Activated CD4-positive, alpha-beta T cell treated with anti-CD3 and anti-CD28 coated beads, Interleukin-2, amount 10 ng/mL, durations not matched to agents 24 days and 14 days (primary cell): ENCODE measurements around the gene OR10H1. TPM values are rescaled to one million over a fixed set of nuclear protein-coding genes. Genes with fewer than 3 reads are reported as not detected.
"Not testable (repeated sequence)": the region's sequence is repeated elsewhere in the genome, so short reads cannot be mapped to it uniquely, and the experiment has no call there.

ENCODE experiments used
- DNase-seq: peaks from one replicate; pipeline ENCODE4 v3.0.0; 2022
- H3K27ac Mint-ChIP-seq: one replicate; pipeline ENCODE4 v1.8.0; 2022; ENCODE audit warnings: mild to moderate bottlenecking, mixed read lengths
- H3K27me3 Mint-ChIP-seq: one replicate; pipeline ENCODE4 v1.8.0; 2022; ENCODE audit warnings: mixed read lengths
- H3K36me3 Mint-ChIP-seq: one replicate; pipeline ENCODE4 v1.8.0; 2022; ENCODE audit warnings: low read depth, mild to moderate bottlenecking, mixed read lengths
- H3K4me1 Mint-ChIP-seq: one replicate; pipeline ENCODE4 v1.8.0; 2021; ENCODE audit warnings: mixed read lengths
- H3K4me3 Mint-ChIP-seq: one replicate; pipeline ENCODE4 v1.8.0; 2022; ENCODE audit warnings: mild to moderate bottlenecking, moderate library complexity, mixed read lengths
- H3K9me3 Mint-ChIP-seq: one replicate; pipeline ENCODE4 v1.8.0; 2021; ENCODE audit warnings: mixed read lengths
- intact Hi-C: fragments of 100-400 bp; cut with micrococcal nuclease; formaldehyde crosslinking; loops from one replicate; pipeline ENCODE4 v1.15.1; 2023
- total RNA-seq: library from RNA; stranded (reverse); gene quantifications from 2 replicates; pipeline ENCODE4 v1.2.3, GENCODE V29; 2022

OR10H1 gene, protein sequence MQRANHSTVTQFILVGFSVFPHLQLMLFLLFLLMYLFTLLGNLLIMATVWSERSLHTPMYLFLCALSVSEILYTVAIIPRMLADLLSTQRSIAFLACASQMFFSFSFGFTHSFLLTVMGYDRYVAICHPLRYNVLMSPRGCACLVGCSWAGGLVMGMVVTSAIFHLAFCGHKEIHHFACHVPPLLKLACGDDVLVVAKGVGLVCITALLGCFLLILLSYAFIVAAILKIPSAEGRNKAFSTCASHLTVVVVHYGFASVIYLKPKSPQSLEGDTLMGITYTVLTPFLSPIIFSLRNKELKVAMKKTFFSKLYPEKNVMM
- 0.05 TPM in 1 of 2 replicates, not detected in the other for total RNA-seq

DNA sequence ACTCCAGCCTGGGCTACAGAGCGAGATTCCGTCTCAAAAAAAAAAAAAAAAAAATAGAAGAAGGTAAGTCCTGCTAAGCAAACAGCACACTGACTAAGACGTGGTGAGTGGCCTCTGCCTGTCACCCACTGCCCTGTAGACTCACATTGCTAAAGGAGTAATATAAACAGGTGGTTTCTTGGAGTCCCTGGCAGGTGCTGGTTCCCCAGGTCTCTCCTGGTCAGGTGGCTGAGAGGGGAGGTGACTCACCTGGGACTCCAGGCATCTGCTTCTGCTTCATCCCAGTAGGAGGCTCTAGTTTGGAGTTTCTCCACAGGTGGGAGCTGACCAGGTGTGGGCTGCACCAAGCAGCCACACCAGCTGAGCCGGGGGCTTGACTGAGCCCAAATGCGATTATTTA, at the start of gene OR10H1:
TSS of gene OR10H1 (minus strand) at position 359 of the 400 bp plus-strand sequence. CDS start 7,627 bp downstream, outside the sequence.
- Mint-ChIP-seq H3K27ac (no peak within 1 kb of the TSS), H3K4me3 (no peak within 1 kb of the TSS), H3K36me3 (no peaks in the 10 kb centered on the region), H3K9me3 (no peaks in the 10 kb centered on the region), H3K4me1 (no peaks in the 10 kb centered on the region), H3K27me3 (peaks cover 26% of the 10 kb centered on the region)
- DNase-seq = no peak
- intact Hi-C loops = no loop called here

DNA sequence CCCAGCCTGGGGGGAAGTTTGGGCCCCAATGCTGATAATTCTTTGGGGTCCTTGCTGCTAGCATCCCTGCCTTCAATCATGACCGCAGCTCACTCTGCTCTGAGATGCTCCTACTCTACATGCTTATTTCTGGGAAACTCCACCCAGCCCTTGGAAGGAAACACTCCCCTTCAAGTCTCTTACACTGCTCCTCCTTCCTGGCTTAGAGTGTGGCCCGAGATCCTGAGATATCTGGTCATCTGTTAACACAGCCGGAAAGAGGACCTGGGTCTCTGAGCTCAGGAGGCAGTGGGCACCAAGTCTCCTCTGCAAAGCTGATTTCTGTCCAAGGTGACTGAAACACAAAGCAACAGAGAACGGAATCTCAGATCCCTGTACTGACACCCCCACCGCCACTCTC, 49.4 kb upstream of the OR10H1 start:
- DNase-seq = no peak
- Mint-ChIP-seq H3K27ac (no peak overlapping the region), H3K36me3 (no peaks in the 10 kb centered on the region), H3K4me1 (peaks cover 2% of the 10 kb centered on the region), H3K4me3 (no peak overlapping the region), H3K27me3 (peaks cover 7% of the 10 kb centered on the region), H3K9me3 (no peaks in the 10 kb centered on the region)
- intact Hi-C loops = no loop called here

DNA sequence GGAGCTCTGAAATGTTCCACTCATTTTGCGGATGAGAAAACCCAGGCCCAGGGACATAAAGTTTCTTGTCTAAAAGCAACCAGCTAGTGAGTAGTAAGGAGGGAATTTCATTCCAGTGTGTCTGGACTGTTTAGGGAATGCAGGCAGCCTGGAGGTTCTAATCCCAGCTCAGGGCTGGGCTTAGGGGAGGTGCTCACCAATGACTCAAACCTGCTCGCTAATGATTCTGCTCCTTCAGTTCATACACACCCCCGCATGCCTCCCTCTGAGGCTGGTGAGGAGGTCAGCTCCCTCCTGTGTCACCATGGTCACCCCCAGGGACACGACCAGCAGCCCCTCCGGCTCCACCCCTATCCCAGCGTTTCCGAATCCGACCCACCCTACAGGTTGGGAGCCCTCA, 47.8 kb upstream of the OR10H1 start:
- Mint-ChIP-seq H3K27ac (no peak overlapping the region), H3K36me3 (no peaks in the 10 kb centered on the region), H3K4me1 (no peaks in the 10 kb centered on the region), H3K4me3 (no peak overlapping the region), H3K27me3 (peaks cover 7% of the 10 kb centered on the region), H3K9me3 (no peaks in the 10 kb centered on the region)
- no peak for DNase-seq
- intact Hi-C loops = no loop called here

GRCh38 chr19:15862444-15862843, 47.0 kb upstream of the OR10H1 start:
- no peak overlapping the region for H3K27ac Mint-ChIP-seq
- intact Hi-C loops = no loop called here
- H3K4me1 Mint-ChIP-seq = no peaks in the 10 kb centered on the region
- no peaks in the 10 kb centered on the region for H3K9me3 Mint-ChIP-seq
- H3K4me3 Mint-ChIP-seq = no peak overlapping the region
- H3K36me3 Mint-ChIP-seq = no peaks in the 10 kb centered on the region
- no peak for DNase-seq
- peaks cover 7% of the 10 kb centered on the region for H3K27me3 Mint-ChIP-seq

DNA sequence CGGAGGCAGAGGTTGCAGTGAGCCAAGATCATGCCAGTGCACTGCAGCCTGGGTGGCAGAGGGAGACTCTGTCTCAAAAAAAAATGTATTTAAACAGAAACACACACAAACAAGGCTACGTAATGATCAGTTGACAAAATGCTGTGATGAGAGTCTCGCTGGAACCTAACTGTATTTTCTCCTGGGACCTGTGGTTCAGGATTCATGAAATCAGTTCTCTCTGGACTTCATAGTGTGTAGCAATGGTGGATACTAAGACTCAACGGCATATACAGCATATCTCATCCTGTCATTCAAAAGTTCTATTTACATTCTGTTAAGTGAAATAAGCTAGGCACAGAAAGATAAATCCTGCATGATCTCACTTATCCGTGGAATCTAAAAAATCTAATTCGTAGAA, 45.1 kb upstream of the OR10H1 start:
- Mint-ChIP-seq H3K9me3 (no peaks in the 10 kb centered on the region), H3K4me3 (no peak overlapping the region), H3K27me3 (peaks cover under 1% of the 10 kb centered on the region), H3K4me1 (no peaks in the 10 kb centered on the region), H3K36me3 (no peaks in the 10 kb centered on the region), H3K27ac (no peak overlapping the region)
- DNase-seq = no peak
- intact Hi-C loops = no loop called here

DNA sequence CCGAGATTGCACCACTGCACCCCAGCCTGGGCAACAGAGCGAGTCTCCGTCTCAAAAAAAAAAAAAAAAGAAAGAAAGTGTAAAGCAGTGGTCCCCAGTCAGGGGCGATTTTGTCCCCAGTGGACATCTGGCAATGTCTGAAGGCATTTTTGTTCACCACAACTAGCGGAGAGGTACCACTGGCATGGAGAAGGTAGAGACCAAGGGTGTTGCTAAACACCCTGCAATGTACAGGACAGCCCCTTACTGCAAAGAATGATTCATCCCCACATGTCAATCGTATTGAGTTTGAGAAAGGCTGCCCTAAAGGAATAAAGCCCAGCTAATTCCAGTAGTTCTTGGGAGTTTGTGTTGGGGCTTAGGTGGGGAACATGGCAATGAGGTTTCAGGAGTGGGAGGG, 43.7 kb upstream of the OR10H1 start:
- intact Hi-C loops = no loop called here

DNA sequence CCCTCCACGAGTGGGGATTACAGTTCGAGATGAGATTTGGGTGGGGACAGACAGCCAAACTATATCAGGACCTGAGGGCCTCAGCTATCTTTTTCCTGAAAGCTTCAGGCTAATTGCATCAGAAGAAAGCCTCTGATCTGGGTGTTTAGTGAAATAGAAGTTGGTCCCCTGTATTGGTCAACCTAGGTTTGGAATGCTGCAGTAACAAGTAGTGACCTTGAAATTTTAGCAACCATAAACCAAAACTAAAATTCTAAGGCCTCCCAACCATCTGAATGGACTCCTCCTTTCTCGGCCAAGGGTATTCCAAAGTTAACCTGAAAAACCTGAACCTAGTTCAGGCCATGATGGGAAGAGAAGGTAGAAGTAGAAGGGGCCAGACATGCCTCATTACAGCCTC, 34.9 kb upstream of the OR10H1 start:
- Mint-ChIP-seq H3K36me3 (no peaks in the 10 kb centered on the region), H3K4me3 (no peak overlapping the region), H3K4me1 (peaks cover 4% of the 10 kb centered on the region), H3K9me3 (no peaks in the 10 kb centered on the region), H3K27ac (no peak overlapping the region), H3K27me3 (no peaks in the 10 kb centered on the region)
- intact Hi-C loops = no loop called here
- no peak for DNase-seq

More for the DNA sequence above, 43.7 kb upstream of the OR10H1 start:
- Mint-ChIP-seq H3K36me3 (no peaks in the 10 kb centered on the region), H3K27ac (no peak overlapping the region), H3K4me3 (no peak overlapping the region), H3K9me3 (no peaks in the 10 kb centered on the region), H3K27me3 (no peaks in the 10 kb centered on the region), H3K4me1 (no peaks in the 10 kb centered on the region)
- DNase-seq = no peak

- Mint-ChIP-seq H3K36me3 (no peaks in the 10 kb centered on the region), H3K4me1 (peaks cover 24% of the 10 kb centered on the region), H3K27ac (no peak overlapping the region), H3K9me3 (no peaks in the 10 kb centered on the region), H3K27me3 (no peaks in the 10 kb centered on the region), H3K4me3 (no peak overlapping the region)
- no peak for DNase-seq
- intact Hi-C loops = no loop called here
Observed at GRCh38 chr19:15846923-15847322, 31.5 kb upstream of the OR10H1 start.

DNA sequence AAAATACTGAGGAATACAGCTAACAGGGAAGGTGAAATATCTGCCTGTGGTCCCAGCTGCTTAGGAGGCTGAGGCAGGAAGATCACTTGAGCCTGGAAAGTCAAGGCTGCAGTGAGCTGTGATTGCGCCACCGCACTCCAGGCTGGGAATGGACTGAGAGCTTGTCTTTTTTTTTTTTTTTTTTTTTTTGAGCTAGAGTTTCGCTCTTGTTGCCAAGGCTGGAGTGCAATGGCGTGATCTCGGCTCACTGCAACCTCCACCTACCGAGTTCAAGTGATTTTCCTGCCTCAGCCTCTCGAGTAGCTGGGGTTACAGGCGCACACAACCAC, 28.4 kb upstream of the OR10H1 start:
- DNase-seq, H3K27me3 Mint-ChIP-seq, H3K4me3 Mint-ChIP-seq, intact Hi-C loops, H3K9me3 Mint-ChIP-seq, H3K27ac Mint-ChIP-seq, H3K36me3 Mint-ChIP-seq: not testable (repeated sequence)
- peaks cover 24% of the 10 kb centered on the region for H3K4me1 Mint-ChIP-seq

DNA sequence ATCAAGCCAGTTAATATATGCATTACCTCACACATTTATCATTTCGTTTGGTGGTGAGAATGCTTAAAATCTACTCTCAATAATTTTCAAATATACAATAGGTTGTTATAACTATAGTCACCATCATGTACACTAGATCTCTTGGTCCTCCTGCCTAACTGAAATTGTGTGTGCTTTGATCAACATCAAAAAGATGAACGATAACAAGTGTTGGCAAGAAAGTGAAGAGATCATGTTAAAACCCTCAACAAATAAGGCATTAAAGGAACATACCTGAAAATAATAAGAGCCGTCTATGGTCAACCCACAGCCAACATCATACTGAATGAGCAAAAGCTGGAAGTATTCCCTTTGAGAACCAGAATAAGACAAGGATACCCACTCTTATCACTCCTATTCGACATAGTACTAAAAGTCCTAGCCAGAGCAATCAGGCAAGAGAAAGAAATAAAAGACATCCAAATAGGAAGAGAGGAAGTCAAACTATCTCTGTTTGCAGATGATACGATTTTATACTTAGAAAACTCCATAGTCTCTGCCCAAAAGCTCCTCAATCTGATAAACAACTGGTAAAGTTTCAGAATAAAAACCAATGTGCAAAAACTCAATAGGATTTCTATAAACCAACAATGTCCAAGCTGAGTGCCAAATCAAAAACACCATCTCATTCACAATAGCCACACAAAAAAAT, 27.9 kb upstream of the OR10H1 start:
- H3K36me3 Mint-ChIP-seq = no peaks in the 10 kb centered on the region
- no peaks in the 10 kb centered on the region for H3K9me3 Mint-ChIP-seq
- intact Hi-C loops = no loop called here
- no peak for DNase-seq
- H3K4me3 Mint-ChIP-seq = no peak overlapping the region
- H3K4me1 Mint-ChIP-seq = peaks cover 24% of the 10 kb centered on the region
- H3K27me3 Mint-ChIP-seq = no peaks in the 10 kb centered on the region
- H3K27ac Mint-ChIP-seq = no peak overlapping the region

GRCh38 chr19:15841875-15842569, 26.6 kb upstream of the OR10H1 start:
- no peak overlapping the region for H3K4me3 Mint-ChIP-seq
- H3K36me3 Mint-ChIP-seq = no peaks in the 10 kb centered on the region
- intact Hi-C loops = no loop called here
- H3K9me3 Mint-ChIP-seq = no peaks in the 10 kb centered on the region
- H3K4me1 Mint-ChIP-seq = peaks cover 30% of the 10 kb centered on the region
- H3K27ac Mint-ChIP-seq = no peak overlapping the region
- no peaks in the 10 kb centered on the region for H3K27me3 Mint-ChIP-seq
- DNase-seq = peak; percentile 66

DNA sequence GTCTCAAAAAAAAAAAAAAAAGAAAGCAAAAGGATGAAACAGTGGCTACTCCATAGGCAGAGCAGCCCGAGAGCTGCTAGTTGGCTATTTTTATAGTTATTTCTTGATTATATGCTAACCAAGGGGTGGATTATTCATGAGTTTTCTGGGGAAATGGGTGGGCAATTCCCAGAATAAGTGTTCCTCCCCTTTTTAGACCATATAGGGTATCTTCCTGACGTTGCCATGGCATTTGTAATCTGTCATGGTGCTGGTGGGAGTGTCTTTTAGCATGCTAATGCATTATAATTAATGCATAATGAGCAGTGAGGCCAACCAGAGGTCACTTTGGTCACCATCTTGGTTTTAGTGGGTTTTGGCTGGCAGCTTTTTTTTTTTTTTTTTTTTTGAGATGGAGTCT, 25.4 kb upstream of the OR10H1 start:
- Mint-ChIP-seq H3K36me3 (no peaks in the 10 kb centered on the region), H3K27ac (no peak overlapping the region), H3K9me3 (no peaks in the 10 kb centered on the region), H3K27me3 (no peaks in the 10 kb centered on the region), H3K4me1 (peaks cover 31% of the 10 kb centered on the region), H3K4me3 (no peak overlapping the region)
- intact Hi-C loops = no loop called here
- no peak for DNase-seq

GRCh38 chr19:15839888-15840287, 24.4 kb upstream of the OR10H1 start:
- DNase-seq, H3K27me3 Mint-ChIP-seq, H3K4me3 Mint-ChIP-seq, H3K36me3 Mint-ChIP-seq, H3K9me3 Mint-ChIP-seq: not testable (repeated sequence)
- Mint-ChIP-seq H3K27ac (peak overlapping the region; percentile 46), H3K4me1 (peaks cover 29% of the 10 kb centered on the region)
- intact Hi-C loops = loop anchor here (5.0 to 10.0 kb wide), 2 partner anchors 235 to 357 kb away; partner anchors contain the start of genes AP1M1 and TPM4

DNA sequence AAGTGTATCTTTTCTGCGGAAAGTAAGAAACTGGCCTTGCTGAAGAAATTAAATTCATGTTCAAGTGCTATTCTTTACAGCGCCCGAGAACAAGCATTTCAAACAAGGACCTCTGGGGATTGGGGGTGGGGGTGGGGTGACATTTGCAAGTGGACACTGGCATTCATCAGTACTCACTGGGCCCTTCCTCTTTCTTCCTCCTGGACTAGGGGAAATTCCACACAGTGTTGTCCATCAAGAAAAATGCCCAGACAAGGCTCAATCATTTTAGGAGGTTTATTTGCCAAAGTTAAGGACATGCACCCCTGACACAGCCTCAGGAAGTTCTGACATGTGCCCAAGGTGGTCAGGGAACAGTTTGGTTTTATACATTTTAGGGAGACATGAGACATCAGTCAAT, 22.9 kb upstream of the OR10H1 start:
- peak overlapping the region; percentile 12 for H3K27ac Mint-ChIP-seq
- H3K27me3 Mint-ChIP-seq = no peaks in the 10 kb centered on the region
- no peak overlapping the region for H3K4me3 Mint-ChIP-seq
- intact Hi-C loops = loop anchor here (5.0 to 10.0 kb wide), 2 partner anchors 236 to 359 kb away; partner anchors contain the start of genes AP1M1 and TPM4
- H3K4me1 Mint-ChIP-seq = peaks cover 19% of the 10 kb centered on the region
- no peaks in the 10 kb centered on the region for H3K9me3 Mint-ChIP-seq
- H3K36me3 Mint-ChIP-seq = no peaks in the 10 kb centered on the region
- no peak for DNase-seq
